GM20000 (cell line): ENCODE measurements around the gene GPR108.
"Not testable (repeated sequence)": the region's sequence is repeated elsewhere in the genome, so short reads cannot be mapped to it uniquely, and the experiment has no call there.

Source experiments
- DNase-seq: peaks from one replicate; pipeline ENCODE4 v3.0.0; 2012; ENCODE audit warnings: low spot score
- CTCF ChIP-seq: IDR thresholded peaks from 2 replicates; pipeline ENCODE4 v1.5.1; 2012; ENCODE audit warnings: mild to moderate bottlenecking, control low read depth; ENCODE audit errors: extremely low read depth, missing control alignments

The GPR108 gene

GRCh38 chr19:6767081-6767356, 29.6 kb upstream of the GPR108 start:
- no peak for DNase-seq
- TF ChIP-seq CTCF: no peak

DNA sequence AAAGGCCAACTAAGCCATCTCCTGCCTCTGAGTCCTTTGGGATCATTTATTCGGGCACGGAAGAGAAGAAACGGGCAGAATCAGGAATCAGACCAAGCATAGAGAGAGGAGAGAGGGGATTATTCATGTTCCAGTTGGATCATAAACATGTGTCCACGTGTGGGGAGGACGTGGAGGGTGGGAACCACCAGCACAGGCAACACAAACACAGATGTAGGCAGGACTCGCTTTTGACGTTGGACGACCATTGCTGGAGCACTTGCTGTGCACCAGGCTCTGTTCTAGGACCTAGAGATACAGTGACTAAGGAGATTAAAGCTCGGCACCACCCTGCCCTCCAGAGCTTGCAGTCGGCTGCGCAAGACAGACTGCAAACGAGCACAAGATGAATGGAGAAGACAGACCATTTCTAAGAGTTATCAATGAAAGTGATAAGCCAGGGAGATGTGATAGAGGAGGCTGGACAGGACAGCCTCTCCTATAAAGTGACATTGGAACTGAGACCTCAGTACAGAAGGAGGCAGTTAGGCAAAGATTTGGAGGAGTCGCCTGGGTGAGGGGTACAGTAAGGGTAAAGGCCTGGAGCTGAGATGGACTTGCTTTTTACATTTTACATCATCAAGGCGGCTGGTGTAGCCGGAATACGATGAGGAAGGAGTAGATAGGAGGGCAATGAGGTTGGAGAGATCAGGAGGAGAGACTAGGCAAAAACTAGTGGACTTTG, 29.1 kb upstream of the GPR108 start:
- no peak for DNase-seq

DNA sequence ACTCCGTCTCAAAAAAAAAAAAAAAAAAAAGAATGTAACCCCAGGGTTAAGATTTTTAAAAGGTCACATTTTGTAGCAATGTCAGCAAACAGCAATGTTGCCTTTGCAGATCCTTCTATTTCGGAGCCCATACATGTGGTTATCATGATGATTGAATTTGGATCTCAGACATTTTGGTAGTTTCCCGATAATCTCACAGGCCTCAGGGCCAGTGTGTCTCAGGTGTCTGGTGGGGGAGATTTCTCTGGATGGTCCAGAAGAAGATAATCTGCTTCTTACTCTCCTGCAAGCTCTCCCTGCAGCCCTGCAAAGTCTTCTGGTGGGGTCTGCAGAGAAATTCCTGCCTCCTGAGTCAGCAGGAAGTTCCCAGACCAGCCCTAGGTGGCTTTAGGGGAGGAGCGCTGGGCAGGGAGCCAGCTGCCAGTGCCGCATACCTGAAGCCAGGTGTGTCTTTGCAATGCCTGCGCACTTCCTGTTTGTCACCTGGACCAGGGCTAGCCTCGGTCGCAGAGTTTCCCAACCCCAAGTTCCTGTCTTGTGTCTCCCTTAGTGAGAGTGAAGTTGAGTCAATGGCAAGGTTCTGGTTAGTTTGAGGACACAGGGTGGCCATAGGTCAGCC, 28.5 kb upstream of the GPR108 start:
- DNase-seq: no peak
- no peak for TF ChIP-seq CTCF

More for the DNA sequence above, 29.1 kb upstream of the GPR108 start:
- no peak for TF ChIP-seq CTCF

DNA sequence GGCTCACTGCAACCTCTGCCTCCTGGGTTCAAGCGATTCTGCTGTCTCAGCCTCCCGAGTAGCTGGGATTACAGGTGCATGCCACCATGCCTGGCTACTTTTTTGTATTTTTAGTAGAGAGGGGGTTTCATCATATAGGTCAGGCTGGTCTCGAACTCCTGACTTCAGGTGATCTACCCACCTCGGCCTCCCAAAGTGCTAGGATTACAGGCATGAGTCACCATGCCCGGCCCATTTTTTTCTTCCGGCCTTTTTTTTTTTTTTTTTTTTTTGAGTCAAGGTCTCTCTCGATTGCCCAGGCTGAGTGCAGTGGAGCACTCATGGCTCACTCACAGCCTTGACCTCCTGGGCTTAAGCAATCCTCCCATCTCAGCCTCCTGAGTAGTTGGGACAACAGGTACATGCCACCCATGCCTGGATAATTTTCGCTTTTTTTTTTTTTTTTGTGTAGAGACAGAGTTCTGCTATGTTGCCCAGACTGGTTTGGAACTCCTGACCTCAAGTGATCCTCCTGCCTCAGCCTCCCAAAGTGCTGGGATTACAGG, 24.9 kb upstream of the GPR108 start:
- DNase-seq: not testable (repeated sequence)

DNA sequence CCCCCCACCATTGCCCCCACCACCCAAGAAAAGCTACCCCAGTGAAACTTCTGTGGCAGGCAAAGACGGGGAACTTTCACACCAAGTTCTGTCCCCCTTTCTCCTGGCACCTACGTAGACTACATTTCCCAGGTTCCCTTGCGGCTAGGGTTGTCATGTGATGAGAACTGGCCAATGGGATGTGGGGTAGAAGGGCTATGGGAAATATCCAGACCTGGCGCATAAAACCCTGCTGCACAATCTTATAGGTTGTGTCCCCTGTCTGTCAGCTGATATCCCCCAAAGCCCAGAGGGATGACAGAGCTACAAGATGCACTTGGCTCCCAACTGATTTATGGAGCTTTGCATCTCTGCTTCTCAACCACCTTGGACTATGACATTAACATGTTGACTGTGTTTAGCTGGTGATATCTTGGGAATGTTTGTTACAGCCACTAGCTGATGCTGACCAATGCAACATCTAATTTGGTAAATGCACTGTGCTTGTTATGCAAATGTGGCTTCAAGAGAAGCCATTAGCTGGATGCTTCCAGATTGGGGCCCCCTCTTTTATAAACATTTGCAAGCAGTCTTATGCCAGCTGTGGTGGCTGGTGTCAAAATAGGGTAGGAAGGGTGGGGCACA, 23.8 kb upstream of the GPR108 start:
- TF ChIP-seq CTCF: no peak
- no peak for DNase-seq

GRCh38 chr19:6760606-6761005, 23.2 kb upstream of the GPR108 start:
- no peak for DNase-seq
- no peak for TF ChIP-seq CTCF

DNA sequence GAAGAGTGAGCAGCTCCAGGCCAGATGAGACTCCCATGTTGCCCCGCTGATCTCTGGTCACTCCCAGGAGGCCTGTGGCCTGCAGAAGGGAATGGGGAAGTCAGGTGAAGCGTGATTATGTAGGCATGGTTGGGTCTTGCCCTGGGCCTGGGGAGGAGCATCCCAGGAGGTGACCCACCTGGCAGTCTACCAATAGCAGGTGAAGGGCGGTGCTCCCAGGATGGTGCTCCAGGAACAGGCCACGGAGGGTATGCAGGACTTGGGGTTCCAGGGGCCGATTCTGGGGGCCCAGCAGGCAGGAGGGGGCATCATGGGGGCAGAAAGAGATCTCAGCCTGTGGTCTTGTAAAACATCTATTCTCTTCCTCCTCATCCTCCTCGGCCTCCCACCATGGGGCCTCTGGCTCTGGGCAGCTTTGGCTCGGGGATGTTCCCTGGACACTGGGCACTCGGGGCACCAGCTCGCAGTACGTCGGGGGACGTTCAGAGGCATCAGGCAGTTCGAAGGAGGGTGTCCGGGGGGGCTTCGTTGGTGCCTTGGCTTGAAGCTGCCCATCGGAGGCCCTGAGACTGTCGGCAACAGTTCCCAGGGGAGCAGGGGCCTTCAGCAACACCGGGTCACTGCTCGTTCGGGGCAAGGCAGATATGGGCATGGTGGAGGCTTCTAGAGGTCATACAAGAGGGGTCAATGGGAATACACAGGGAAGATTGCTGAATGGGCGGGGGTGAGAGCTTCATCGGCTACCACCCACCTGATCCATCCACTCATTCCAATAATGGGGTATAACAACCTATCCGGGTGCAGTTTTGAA, 17.5 kb upstream of the GPR108 start:
- TF ChIP-seq CTCF: no peak
- DNase-seq: no peak
